Uterus (tissue), 4 donors: ENCODE results near the gene RSRC1. TPM values are rescaled to one million over a fixed set of nuclear protein-coding genes. Genes with fewer than 3 reads are reported as not detected.

Experiments used
- DNase-seq, 2 donors: peaks; one replicate each; pipeline ENCODE4 v3.0.0-alpha.2; 2019 to 2020
- H3K27ac ChIP-seq, 2 donors: fragments of 200-600 bp; sonication (generic); 1 replicate in 1 of 2; 2 replicates in 1 of 2; pipeline ENCODE4 v1.5.1; 2016 to 2018
- H3K27me3 ChIP-seq, 2 donors: fragments of 200-600 bp; sonication (generic); one replicate each; pipeline ENCODE4 v1.5.1; 2018 to 2019; ENCODE audit warnings: control low read depth in 1 of 2
- H3K36me3 ChIP-seq, 2 donors: fragments of 200-600 bp; sonication (generic); one replicate each; pipeline ENCODE4 v1.5.1; 2019; ENCODE audit warnings: control low read depth in 1 of 2
- H3K4me1 ChIP-seq, 2 donors: fragments of 200-600 bp; sonication (generic); one replicate each; pipeline ENCODE4 v1.5.1; 2018 to 2019; ENCODE audit warnings: control low read depth in 1 of 2
- H3K4me3 ChIP-seq, 2 donors: fragments of 200-600 bp; sonication (generic); 1 replicate in 1 of 2; 2 replicates in 1 of 2; pipeline ENCODE4 v1.5.1; 2018 to 2019; ENCODE audit warnings: mild to moderate bottlenecking in 1 of 2
- H3K9me3 ChIP-seq, 2 donors: fragments of 200-600 bp; sonication (generic); one replicate each; pipeline ENCODE4 v1.5.1; 2019; ENCODE audit warnings: control low read depth in 1 of 2
- CTCF ChIP-seq, 4 experiments: fragments of 200-600 bp in 2 of 4; fragments of 450-650 bp in 2 of 4; sonication (generic) in 2 of 4; IDR thresholded peaks; one replicate each; pipeline ENCODE4 v1.5.1; 2016 to 2019; ENCODE audit warnings: antibody characterized with exemption in 4 of 4, mild to moderate bottlenecking in 2 of 4, moderate library complexity in 1 of 4
- POLR2A ChIP-seq, 2 donors: fragments of 450-650 bp; IDR thresholded peaks; one replicate each; pipeline ENCODE4 v1.6.1; 2016; ENCODE audit warnings: antibody characterized with exemption in 2 of 2, mild to moderate bottlenecking in 1 of 2, moderate library complexity in 1 of 2
- intact Hi-C: fragments of 100-400 bp; cut with DNase I; formaldehyde crosslinking; loops from one replicate; pipeline ENCODE4 v1.15.1; 2023; ENCODE audit warnings: low total_unique reads
- total RNA-seq, 4 donors: library from RNA; depleted of rRNA in 3 of 4; stranded (reverse); fragments of >200 nt in 3 of 4; gene quantifications; one replicate each; pipeline versions ENCODE4 v1.1.0 to v1.2.4, GENCODE V29; 2014 to 2023
- donor health status: DM: yes; HTN: yes; CAD: no.

Gene RSRC1
- total RNA-seq, 4 donors from 2014 or later: 24.1 to 128 (median 60.6) TPM

GRCh38 chr3:158531334-158531733 lies 421.4 kb downstream of the RSRC1 start:
- intact Hi-C loops: no loop called here
- Histone ChIP-seq H3K4me3 (no peak overlapping the region), H3K9me3 (no peaks in the 10 kb centered on the region), H3K27me3 (no peaks in the 10 kb centered on the region), H3K27ac (no peak overlapping the region), H3K4me1 (no peaks in the 10 kb centered on the region), H3K36me3 (no peaks in the 10 kb centered on the region)
- DNase-seq: no peak
- TF ChIP-seq POLR2A (IDR thresholded peaks at IDR 0.05) (no peak), CTCF (IDR thresholded peaks at IDR 0.05) (no peak)

- no peaks in the 10 kb centered on the region for H3K36me3 ChIP-seq
- DNase-seq: no peak
- intact Hi-C loops: no loop called here
- no peaks in the 10 kb centered on the region for H3K4me1 ChIP-seq
- no peak overlapping the region for H3K4me3 ChIP-seq
- no peaks in the 10 kb centered on the region for H3K9me3 ChIP-seq
- no peaks in the 10 kb centered on the region for H3K27me3 ChIP-seq
- no peak overlapping the region for H3K27ac ChIP-seq
- TF ChIP-seq POLR2A (IDR thresholded peaks at IDR 0.05) (no peak), CTCF (IDR thresholded peaks at IDR 0.05) (peak in 3 of 4 experiments; percentile 25 to 34 (median 26))
These were observed 422.3 kb downstream of the RSRC1 start for GRCh38 chr3:158532099-158532734.

GRCh38 chr3:158535918-158536317 lies 426.0 kb downstream of the RSRC1 start:
- no peaks in the 10 kb centered on the region for H3K27me3 ChIP-seq
- no peaks in the 10 kb centered on the region for H3K9me3 ChIP-seq
- intact Hi-C loops: no loop called here
- no peak overlapping the region for H3K4me3 ChIP-seq
- TF ChIP-seq CTCF (IDR thresholded peaks at IDR 0.05) (no peak), POLR2A (IDR thresholded peaks at IDR 0.05) (no peak)
- no peaks in the 10 kb centered on the region for H3K36me3 ChIP-seq
- no peaks in the 10 kb centered on the region for H3K4me1 ChIP-seq
- no peak overlapping the region for H3K27ac ChIP-seq
- DNase-seq: no peak

- DNase-seq: no peak
- no peak overlapping the region for H3K27ac ChIP-seq
- no peak overlapping the region for H3K4me3 ChIP-seq
- intact Hi-C loops: no loop called here
- H3K36me3 ChIP-seq: no peaks in the 10 kb centered on the region
- no peaks in the 10 kb centered on the region for H3K9me3 ChIP-seq
- TF ChIP-seq POLR2A (IDR thresholded peaks at IDR 0.05): no peak
- TF ChIP-seq CTCF (IDR thresholded peaks at IDR 0.05): peak; percentile 19 to 28 (median 25)
- no peaks in the 10 kb centered on the region for H3K4me1 ChIP-seq
- H3K27me3 ChIP-seq: no peaks in the 10 kb centered on the region
These were observed 429.6 kb downstream of the RSRC1 start for GRCh38 chr3:158539414-158540014.

GRCh38 chr3:158540066-158540465 lies 430.2 kb downstream of the RSRC1 start:
- DNase-seq: no peak
- intact Hi-C loops: no loop called here

More at GRCh38 chr3:158540066-158540465, 430.2 kb downstream of the RSRC1 start:
- H3K4me3 ChIP-seq: no peak overlapping the region
- no peaks in the 10 kb centered on the region for H3K27me3 ChIP-seq
- no peak overlapping the region for H3K27ac ChIP-seq
- H3K9me3 ChIP-seq: no peaks in the 10 kb centered on the region
- TF ChIP-seq CTCF (IDR thresholded peaks at IDR 0.05) (no peak), POLR2A (IDR thresholded peaks at IDR 0.05) (no peak)
- H3K4me1 ChIP-seq: no peaks in the 10 kb centered on the region
- no peaks in the 10 kb centered on the region for H3K36me3 ChIP-seq
